Smooth muscle cell (in vitro differentiated cells): ENCODE results near the gene RNASE1. TPM values are rescaled to one million over a fixed set of nuclear protein-coding genes. Genes with fewer than 3 reads are reported as not detected.

ENCODE experiments used
- DNase-seq: peaks from one replicate; lab custom pipeline; 2025; ENCODE audit not compliant: unreplicated experiment; lab: John Stamatoyannopoulos, UW
- H2AFZ ChIP-seq: fragments of 200-600 bp; sonication (generic); 2 replicates; pipeline ENCODE4 v1.6.0; 2016; ENCODE audit warnings: antibody characterized with exemption, low read depth, mild to moderate bottlenecking
- H3F3A ChIP-seq: fragments of 200-600 bp; sonication (generic); 2 replicates; pipeline ENCODE4 v1.6.0; 2017; ENCODE audit warnings: antibody characterized with exemption, low read depth
- H3K27ac ChIP-seq: fragments of 200-600 bp; sonication (generic); 2 replicates; pipeline ENCODE4 v1.5.1; 2016; ENCODE audit warnings: low read depth, mild to moderate bottlenecking
- H3K27me3 ChIP-seq: fragments of 200-600 bp; sonication (generic); 2 replicates; pipeline ENCODE4 v1.6.1; 2016; ENCODE audit warnings: low read depth, mild to moderate bottlenecking
- H3K36me3 ChIP-seq: fragments of 200-600 bp; sonication (generic); 2 replicates; pipeline ENCODE4 v1.5.1; 2016; ENCODE audit warnings: low read depth
- H3K4me1 ChIP-seq: fragments of 200-600 bp; sonication (generic); 2 replicates; pipeline ENCODE4 v1.5.1; 2016; ENCODE audit warnings: low read depth
- H3K4me2 ChIP-seq: fragments of 200-600 bp; sonication (generic); 2 replicates; pipeline ENCODE4 v1.6.0; 2016; ENCODE audit warnings: mild to moderate bottlenecking
- H3K4me3 ChIP-seq: fragments of 200-600 bp; sonication (generic); 2 replicates; pipeline ENCODE4 v1.5.1; 2016; ENCODE audit warnings: mild to moderate bottlenecking
- H3K79me2 ChIP-seq: fragments of 200-600 bp; sonication (generic); 2 replicates; pipeline ENCODE4 v1.6.0; 2016; ENCODE audit warnings: low read depth, mild to moderate bottlenecking
- H3K9ac ChIP-seq: fragments of 200-600 bp; sonication (generic); 2 replicates; pipeline ENCODE4 v1.6.0; 2016; ENCODE audit warnings: low read depth
- H3K9me3 ChIP-seq: fragments of 200-600 bp; sonication (generic); replicated peaks from 2 replicates; pipeline ENCODE4 v1.5.1; 2016; ENCODE audit warnings: low read depth
- H4K20me1 ChIP-seq: fragments of 200-600 bp; sonication (generic); 2 replicates; pipeline ENCODE4 v1.6.0; 2016; ENCODE audit warnings: low read depth
- WGBS: methylation state at CpG from one replicate; pipeline ENCODE4 v1.1.7; 2016; ENCODE audit warnings: low lambda C conversion rate; 5-methylcytosine and 5-hydroxymethylcytosine counted together
- polyA plus RNA-seq: library from polyadenylated mRNA; unstranded; fragments of >200 nt; fragmentation: Nextera tagmentation; extraction: Ambion mirVana; gene quantifications from 2 replicates; pipeline ENCODE4 v1.2.1, GENCODE V29; 2016
- total RNA-seq: library from RNA; depleted of rRNA; stranded (reverse); fragments of >200 nt; gene quantifications from 2 replicates; pipeline ENCODE4 v1.2.3, GENCODE V29; 2014
- TF ChIP-seq, protein P1 (sequence below): fragments of 200-600 bp; sonication (generic); IDR thresholded peaks from 2 replicates; pipeline ENCODE4 v1.5.1; 2017; ENCODE audit warnings: borderline replicate concordance, mild to moderate bottlenecking, antibody characterized with exemption; ENCODE audit not compliant: insufficient read depth, poor library complexity, severe bottlenecking

The RNASE1 gene
- total and polyA plus RNA-seq, 2 experiments from 2014 or later = 4.0 to 6.9 TPM

DNA sequence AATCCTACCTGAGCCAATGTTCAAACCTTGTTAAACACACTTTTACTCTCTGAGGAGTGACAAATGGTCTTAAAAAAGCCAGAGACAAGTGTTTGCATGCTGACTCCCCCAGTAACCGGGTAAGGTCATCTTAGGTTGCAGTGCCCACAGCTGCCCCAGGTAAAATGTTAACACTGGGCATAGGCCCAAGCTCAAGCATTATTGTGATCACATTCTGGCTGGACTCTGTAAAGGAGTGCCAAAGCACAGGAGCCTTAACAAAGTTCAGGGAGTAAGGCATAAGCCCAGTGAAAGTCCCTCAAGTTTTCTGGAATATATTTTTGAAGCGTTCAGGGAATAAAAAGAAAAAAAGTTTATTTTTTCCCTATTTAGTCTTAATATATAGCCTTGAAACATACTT, 48.3 kb downstream of the RNASE1 start:
- no peak overlapping the region for H2AFZ ChIP-seq
- H4K20me1 ChIP-seq = no peaks in the 10 kb centered on the region
- no peaks in the 10 kb centered on the region for H3K79me2 ChIP-seq
- no peaks in the 10 kb centered on the region for H3F3A ChIP-seq
- no peaks in the 10 kb centered on the region for H3K36me3 ChIP-seq
- no peaks in the 10 kb centered on the region for H3K9me3 ChIP-seq
- no peak for DNase-seq
- no peak overlapping the region for H3K4me3 ChIP-seq
- no peak overlapping the region for H3K9ac ChIP-seq
- H3K27ac ChIP-seq = no peak overlapping the region
- TF ChIP-seq, protein P1, sequence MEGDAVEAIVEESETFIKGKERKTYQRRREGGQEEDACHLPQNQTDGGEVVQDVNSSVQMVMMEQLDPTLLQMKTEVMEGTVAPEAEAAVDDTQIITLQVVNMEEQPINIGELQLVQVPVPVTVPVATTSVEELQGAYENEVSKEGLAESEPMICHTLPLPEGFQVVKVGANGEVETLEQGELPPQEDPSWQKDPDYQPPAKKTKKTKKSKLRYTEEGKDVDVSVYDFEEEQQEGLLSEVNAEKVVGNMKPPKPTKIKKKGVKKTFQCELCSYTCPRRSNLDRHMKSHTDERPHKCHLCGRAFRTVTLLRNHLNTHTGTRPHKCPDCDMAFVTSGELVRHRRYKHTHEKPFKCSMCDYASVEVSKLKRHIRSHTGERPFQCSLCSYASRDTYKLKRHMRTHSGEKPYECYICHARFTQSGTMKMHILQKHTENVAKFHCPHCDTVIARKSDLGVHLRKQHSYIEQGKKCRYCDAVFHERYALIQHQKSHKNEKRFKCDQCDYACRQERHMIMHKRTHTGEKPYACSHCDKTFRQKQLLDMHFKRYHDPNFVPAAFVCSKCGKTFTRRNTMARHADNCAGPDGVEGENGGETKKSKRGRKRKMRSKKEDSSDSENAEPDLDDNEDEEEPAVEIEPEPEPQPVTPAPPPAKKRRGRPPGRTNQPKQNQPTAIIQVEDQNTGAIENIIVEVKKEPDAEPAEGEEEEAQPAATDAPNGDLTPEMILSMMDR = no peak
- H3K4me2 ChIP-seq = no peak overlapping the region
- no peaks in the 10 kb centered on the region for H3K4me1 ChIP-seq
- H3K27me3 ChIP-seq = no peaks in the 10 kb centered on the region
- WGBS = 90% methylated on average over 2 of the region's 2 CpGs

DNA sequence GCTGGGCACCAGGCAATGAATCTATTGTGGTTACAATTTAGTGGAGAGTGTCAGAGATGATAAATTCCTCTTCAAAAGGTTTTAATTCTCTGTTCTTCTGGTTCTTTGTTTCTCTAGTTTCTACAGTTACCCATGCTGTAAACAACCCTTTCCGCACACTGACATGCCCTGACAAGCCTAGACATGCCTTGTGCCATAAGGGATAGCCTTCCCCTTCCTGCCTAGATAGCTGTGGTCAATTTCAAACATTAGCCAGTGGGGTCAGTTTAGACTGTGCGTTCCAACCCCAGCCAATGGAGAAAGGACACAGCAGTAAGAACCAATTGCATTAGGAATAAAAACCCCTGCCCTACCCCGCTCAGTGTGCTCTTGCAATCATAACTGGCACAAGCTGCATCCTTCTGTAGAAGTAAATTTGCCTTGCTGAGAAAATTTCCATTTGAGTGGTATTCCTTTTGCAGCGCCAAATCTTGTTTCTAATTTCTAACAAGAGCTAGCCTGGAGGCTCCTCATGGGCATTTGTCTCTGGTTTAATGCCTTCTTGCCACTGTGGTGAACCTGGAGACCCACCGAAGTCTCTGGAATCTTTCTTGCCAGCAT, 50.6 kb downstream of the RNASE1 start:
- Histone ChIP-seq H2AFZ (no peak overlapping the region), H3K4me1 (no peaks in the 10 kb centered on the region), H3K27me3 (no peaks in the 10 kb centered on the region), H3K9ac (peak overlapping the region; percentile 32), H3F3A (no peaks in the 10 kb centered on the region), H3K4me3 (no peak overlapping the region), H3K9me3 (no peaks in the 10 kb centered on the region), H3K27ac (peak overlapping the region; percentile 55), H4K20me1 (no peaks in the 10 kb centered on the region), H3K79me2 (no peaks in the 10 kb centered on the region), H3K36me3 (no peaks in the 10 kb centered on the region), H3K4me2 (no peak overlapping the region)
- DNase-seq = no peak
- TF ChIP-seq, protein P1 = no peak
- WGBS = 74% methylated on average over 5 of the region's 5 CpGs

Other genes with a start within 250 kb of the RNASE1 start
- gene RNASE9, start 241.8 kb downstream of the RNASE1 start, total RNA-seq = not detected in 2 replicates
- gene RNASE9, start 241.8 kb downstream of the RNASE1 start, polyA plus RNA-seq = not detected in 2 replicates
- not detected in 2 replicates for gene RNASE11, start 214.8 kb downstream of the RNASE1 start, total RNA-seq
- not detected in 2 replicates for gene RNASE11, start 214.8 kb downstream of the RNASE1 start, polyA plus RNA-seq
- gene RNASE12, start 211.5 kb downstream of the RNASE1 start, total RNA-seq = not detected in 2 replicates
- not detected in 2 replicates for gene RNASE12, start 211.5 kb downstream of the RNASE1 start, polyA plus RNA-seq
- gene OR6S1, start 161.2 kb downstream of the RNASE1 start, total RNA-seq = not detected in 2 replicates
- not detected in 2 replicates for gene OR6S1, start 161.2 kb downstream of the RNASE1 start, polyA plus RNA-seq
- 34.8 and 41.8 TPM in 2 replicates for gene RNASE4, start 118.3 kb downstream of the RNASE1 start, total RNA-seq
- 20.1 and 28.6 TPM in 2 replicates for gene RNASE4, start 118.3 kb downstream of the RNASE1 start, polyA plus RNA-seq
- gene ANG, start 114.1 kb downstream of the RNASE1 start, total RNA-seq = 7.1 and 13.8 TPM in 2 replicates
- 19.5 TPM in 2 replicates for gene ANG, start 114.1 kb downstream of the RNASE1 start, polyA plus RNA-seq
- gene EDDM3A, start 57.0 kb downstream of the RNASE1 start, total RNA-seq = not detected in 2 replicates
- not detected in 2 replicates for gene EDDM3A, start 57.0 kb downstream of the RNASE1 start, polyA plus RNA-seq
- gene EDDM3B, start 34.4 kb downstream of the RNASE1 start, total RNA-seq = not detected in 2 replicates
- gene EDDM3B, start 34.4 kb downstream of the RNASE1 start, polyA plus RNA-seq = not detected in 2 replicates
- gene RNASE6, start 21.6 kb downstream of the RNASE1 start, total RNA-seq = 3.3 TPM in 1 of 2 replicates, not detected in the other
- gene RNASE6, start 21.6 kb downstream of the RNASE1 start, polyA plus RNA-seq = 0.22 TPM in 1 of 2 replicates, not detected in the other
- not detected in 2 replicates for gene RNASE3, start 88.5 kb upstream of the RNASE1 start, total RNA-seq
- 0.26 TPM in 1 of 2 replicates, not detected in the other for gene RNASE3, start 88.5 kb upstream of the RNASE1 start, polyA plus RNA-seq
- gene RNASE2, start 152.6 kb upstream of the RNASE1 start, total RNA-seq = not detected in 2 replicates
- not detected in 2 replicates for gene RNASE2, start 152.6 kb upstream of the RNASE1 start, polyA plus RNA-seq
- 70.0 and 96.3 TPM in 2 replicates for gene METTL17, start 187.1 kb upstream of the RNASE1 start, total RNA-seq
- 46.5 and 55.3 TPM in 2 replicates for gene METTL17, start 187.1 kb upstream of the RNASE1 start, polyA plus RNA-seq
- gene SLC39A2, start 196.4 kb upstream of the RNASE1 start, total RNA-seq = 9.1 and 10.1 TPM in 2 replicates
- 14.3 and 18.7 TPM in 2 replicates for gene SLC39A2, start 196.4 kb upstream of the RNASE1 start, polyA plus RNA-seq
- gene NDRG2, start 222.2 kb upstream of the RNASE1 start, total RNA-seq = 31.1 and 39.8 TPM in 2 replicates
- 40.4 and 48.4 TPM in 2 replicates for gene NDRG2, start 222.2 kb upstream of the RNASE1 start, polyA plus RNA-seq
- gene TPPP2, start 227.4 kb upstream of the RNASE1 start, total RNA-seq = 1.2 TPM in 1 of 2 replicates, not detected in the other
- 0.65 and 0.70 TPM in 2 replicates for gene TPPP2, start 227.4 kb upstream of the RNASE1 start, polyA plus RNA-seq
- gene RNASE13, start 232.0 kb upstream of the RNASE1 start, total RNA-seq = not detected in 2 replicates
- 0.25 TPM in 1 of 2 replicates, not detected in the other for gene RNASE13, start 232.0 kb upstream of the RNASE1 start, polyA plus RNA-seq
- gene RNASE7, start 239.5 kb upstream of the RNASE1 start, total RNA-seq = 1.4 and 4.1 TPM in 2 replicates
- gene RNASE7, start 239.5 kb upstream of the RNASE1 start, polyA plus RNA-seq = 0.66 and 0.93 TPM in 2 replicates